GM21360 (cell line): ENCODE results near the gene ISX.

ENCODE experiments used
- ATAC-seq: cut with Tn5 transposase; IDR thresholded peaks from one replicate; pipeline ENCODE4 v1.9.1; 2021; ENCODE audit warnings: mild to moderate bottlenecking, moderate library complexity; ENCODE audit not compliant: unreplicated experiment

The ISX gene

DNA sequence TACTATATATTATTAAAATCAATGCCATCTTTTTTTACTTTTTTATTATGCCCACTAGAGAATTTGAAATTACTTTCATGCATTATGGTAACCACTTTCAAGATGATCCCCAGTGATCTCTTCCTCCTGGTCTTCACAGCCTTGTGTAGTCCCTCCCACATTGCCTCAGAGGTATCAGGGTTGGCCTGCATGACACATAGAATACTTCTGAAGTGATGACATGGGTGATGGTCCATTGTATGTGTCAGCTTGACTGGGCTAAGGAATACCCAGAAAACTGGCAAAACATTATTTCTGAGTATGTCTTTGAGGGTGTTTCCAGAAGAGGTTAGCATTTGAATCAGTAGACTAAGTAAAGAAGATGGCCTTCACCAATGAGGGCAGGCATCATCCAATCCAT, 14.2 kb upstream of the ISX start:
- ATAC-seq = no peak

DNA sequence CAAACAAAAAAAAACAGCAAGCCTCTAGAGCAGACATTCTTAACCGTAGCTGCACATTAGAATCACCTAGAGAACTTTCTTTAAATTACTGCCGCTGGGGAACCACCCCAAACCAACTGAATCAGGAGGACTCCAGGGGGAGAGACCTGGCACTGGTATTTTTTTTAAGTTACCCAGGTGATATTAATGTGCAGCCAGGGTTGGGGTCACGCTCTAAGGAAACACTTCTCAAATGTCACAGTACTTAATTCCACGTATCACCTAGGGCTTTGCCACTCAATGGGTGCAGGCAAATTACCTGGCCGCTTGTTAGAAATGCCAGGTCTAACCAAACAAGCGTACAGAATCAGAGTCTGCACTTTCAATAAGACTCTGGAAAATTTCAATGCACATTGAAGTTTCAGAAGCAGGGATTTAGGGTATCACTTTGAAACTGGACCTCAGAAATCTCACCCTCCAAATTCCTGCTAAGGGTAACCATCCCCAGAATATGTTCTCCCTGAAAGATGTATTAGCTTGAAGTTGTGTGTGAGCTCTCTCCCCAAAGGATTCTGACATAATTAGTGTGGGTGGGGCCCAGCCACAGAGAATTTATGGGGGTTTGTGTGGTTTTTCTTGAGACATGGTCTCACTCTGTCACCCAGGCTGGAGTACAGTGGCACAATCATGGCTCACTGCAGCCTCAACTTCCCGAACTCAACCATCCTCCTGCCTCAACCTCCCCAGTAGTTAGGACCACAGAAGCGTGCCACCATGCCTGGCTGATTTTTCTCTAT, 12.7 kb upstream of the ISX start:
- no peak for ATAC-seq

DNA sequence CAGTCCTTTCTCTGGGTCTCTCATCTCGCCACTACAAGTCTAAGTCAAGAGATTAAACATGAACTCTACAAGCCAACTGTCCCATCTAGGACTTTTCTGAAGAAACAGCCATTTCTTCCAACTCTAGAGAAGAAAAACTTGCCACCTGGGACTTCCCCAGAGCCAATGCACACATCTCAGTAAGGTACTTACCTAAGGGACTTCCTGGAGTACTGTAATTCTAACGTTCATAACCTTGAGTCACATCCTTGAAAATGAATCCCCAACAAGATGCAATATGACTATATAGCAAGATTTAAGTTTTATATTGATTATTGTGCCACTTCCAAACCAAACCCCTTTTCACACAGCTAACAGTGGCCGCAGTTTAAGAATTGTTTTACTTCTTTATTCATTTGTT, 11.9 kb upstream of the ISX start:
- no peak for ATAC-seq

DNA sequence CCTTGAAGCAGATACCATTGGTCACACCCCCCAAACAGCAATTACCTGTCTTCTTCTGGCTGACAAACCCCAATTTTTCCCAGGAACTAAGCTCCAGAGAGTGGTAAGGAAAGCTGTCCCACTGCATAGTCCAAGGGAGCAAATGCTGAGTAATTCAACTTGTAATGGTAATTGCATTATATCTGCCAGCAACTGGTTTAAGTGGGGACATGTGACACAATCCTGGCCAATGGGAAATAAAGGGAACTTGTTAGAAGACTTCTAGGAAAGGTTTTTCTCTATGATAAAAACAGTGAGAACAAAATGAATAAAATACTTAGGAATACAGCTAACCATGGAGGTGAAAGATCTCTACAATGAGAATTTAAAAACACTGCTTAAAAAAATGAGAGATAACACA, 9.5 kb upstream of the ISX start:
- no peak for ATAC-seq

DNA sequence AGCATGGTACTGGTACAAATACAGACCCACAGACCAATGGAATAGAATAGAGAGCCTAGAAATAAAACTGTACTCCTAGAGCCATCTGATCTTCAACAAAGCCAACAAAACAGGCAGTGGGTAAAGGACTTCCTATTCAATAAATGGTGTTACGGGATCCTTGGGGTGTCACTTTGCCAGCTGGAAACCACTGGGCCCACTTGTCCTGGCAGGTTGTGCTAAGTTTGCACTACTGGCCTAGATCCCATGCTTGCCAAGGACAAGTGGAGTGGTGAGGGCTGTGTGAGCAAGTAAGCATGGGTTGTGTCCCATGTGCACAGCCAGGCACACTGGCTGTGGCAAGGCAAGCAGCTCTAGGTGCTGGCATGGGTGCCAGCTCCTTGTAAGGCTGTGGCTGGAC, 8.8 kb upstream of the ISX start:
- no peak for ATAC-seq

DNA sequence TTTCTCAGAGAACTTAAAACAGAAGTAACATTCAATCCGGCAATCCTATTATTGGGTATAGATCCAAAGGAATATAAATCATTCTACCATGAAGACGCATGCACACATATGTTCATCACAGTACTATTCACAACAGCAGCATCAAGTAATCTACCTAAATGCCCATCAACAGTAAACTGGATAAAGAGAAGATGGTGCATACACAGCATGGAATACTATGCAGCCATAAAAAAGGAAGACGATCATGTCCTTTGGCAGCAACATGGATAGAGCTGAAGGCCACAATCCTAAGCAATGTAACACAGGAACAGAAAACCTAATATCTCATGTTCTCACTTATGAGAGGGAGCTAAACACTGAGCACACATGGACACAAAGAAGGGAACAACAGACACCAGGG, 6.3 kb upstream of the ISX start:
- no peak for ATAC-seq

DNA sequence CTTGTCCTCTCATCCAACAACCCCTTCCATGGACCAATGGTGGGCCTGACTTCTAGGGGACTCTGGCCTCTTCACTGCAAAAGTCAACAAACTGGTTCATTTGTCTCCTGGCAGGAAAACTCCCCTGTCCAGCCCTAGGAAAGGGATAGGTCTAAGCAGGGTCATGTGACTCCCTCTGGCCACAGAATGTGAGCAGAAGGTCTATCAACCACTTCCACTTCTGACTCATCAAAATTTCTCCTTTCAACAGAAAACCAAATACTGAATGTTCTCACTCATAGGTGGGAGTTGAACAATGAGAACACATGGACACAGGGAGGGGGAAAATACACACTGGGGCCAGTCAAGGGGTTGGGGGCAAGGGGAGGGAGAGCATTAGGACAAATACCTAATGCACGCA, 1.3 kb upstream of the ISX start:
- ATAC-seq = no peak

DNA sequence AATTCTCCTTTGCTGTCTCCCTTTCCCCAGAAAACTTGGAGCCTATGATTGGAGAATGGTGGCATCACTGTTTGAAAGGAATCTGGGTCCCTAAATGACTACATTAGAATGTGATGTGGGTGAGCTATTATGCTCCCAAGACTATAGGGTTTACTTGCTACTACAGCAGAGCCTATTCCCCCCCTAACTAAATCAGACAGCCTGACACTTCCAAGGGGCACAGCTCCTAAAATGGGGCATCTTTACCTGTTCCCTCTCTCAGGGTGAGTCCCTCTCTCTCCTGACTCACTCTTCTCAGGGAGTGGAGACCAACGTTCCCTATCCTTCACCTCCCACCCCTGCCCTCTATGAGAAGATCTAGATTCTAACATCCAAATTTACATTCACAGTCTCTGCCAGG, 775 bp upstream of the ISX start:
- no peak for ATAC-seq

DNA sequence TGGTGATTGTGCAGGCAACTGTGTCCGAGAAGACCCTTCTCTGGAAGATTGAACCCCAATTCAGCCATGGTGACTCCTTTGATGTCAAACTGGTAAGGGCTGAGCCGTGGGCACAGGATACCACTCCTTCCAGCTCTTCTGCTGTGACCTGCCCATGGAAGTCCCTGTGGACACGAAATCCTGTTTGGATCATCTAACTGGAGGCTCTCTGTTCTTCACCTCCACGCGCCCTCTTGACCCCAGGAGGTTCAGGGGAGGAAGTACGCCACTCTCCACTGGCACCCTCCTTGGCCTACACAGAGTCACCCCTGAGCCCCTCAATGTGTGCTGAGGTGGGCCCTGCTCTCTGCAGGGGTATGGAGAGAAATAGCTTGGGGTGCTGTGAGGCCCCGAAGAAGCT, 810 bp downstream of the ISX start:
- ATAC-seq = no peak

DNA sequence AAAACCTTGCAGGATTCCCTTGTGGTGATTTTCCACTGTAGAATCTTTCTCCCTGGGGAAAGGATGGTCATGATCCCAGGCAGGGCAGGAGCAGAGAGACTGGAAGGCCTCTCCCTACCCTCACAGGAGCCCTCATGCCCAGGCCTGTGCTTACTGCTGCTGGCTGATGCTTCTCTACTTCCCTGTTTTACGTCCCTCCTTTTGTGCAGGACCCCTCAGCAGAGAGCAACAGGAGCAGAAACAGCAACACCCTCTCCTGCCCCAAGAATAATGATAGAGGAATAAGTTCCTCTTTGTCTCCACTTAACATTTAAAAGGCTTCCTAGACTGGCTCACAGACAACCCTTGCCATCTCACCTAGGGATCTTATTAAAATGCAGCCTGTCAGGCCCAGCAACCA, 3.6 kb downstream of the ISX start:
- ATAC-seq = no peak

DNA sequence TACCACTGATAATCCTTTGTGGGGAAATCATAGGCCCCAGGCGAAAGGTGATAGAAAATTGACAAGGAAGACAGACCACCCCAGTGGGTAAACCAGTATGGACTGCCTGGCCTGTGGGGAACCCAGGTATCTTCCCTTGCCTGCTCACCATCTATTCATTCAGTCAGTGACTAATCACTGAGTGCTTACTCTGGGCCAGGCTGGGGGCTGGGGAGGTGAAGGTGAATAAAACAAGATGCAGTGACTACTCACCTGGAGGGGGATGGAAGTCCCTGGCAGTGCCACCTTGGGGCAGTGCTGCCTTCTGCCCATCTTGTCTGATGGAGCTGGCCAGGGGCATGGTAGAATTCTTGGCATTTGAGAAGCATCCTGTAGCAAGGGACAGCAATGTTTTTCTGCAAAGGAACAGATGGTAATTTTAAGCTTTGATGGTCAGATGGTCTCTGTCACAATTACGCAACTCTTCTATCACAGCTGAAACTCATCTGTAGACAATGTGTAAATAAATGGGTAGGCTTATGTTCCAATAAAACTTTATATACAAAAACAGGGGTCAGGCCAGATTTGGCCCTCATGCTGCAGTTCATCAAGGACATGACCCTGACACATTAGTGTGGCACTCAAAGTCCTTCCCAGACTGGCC, 4.6 kb downstream of the ISX start:
- ATAC-seq = no peak

DNA sequence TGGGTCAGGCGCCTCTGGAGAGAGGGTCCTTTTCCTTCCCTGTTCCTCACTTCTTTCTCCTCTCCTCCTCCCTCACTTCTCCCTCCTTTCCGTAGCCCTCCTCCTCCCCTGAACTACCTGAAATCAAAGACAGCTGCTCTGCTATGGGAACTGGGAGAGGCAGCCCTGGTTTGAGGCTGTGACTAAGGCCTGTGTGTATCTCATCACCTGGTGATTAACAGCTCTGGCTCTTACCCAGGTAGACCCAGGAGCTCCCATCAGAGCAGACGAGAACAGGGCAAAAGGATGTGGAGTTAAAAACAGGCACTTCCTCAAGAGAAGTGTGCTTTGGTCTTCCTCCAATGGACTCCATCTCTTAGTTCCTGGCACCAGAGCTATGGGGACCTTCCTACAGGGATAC, 5.8 kb downstream of the ISX start:
- no peak for ATAC-seq

DNA sequence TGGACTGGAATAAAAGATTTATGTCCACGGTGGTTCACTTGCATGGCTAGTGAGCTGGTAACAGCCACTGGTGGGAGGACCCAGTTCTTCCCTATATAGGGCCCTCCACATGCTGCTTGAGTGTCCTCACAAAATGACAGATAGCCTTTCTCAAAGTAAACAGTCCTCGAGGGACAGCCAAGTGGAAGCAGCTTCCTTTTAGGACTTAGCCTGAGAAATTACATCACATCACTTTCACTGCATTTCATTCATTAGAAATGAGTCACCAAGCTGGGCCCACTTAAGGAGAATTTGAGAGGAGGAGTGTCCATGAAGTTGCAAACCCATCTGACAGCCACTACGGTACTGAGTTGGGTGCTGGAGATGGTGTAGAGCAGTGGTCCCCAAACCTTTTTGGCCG, 7.0 kb downstream of the ISX start:
- ATAC-seq = no peak

DNA sequence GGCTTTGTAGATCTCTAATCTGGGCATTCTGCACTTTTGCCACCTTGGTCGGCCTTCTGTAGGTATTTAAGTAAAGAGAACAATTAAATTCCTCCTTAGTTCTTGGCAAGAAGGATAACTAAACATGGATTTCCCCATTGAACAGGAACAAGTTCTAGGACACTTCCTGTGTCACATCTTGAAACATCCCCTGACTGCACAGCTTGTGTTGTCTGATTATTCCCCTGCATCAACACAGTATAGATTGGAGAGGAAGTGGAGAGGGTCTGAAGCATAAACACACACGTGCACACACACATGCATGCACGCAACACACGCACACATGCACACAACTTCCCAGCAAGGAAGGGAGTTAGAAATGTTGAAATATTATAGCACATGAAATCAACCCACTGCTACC, 8.6 kb downstream of the ISX start:
- ATAC-seq = no peak

DNA sequence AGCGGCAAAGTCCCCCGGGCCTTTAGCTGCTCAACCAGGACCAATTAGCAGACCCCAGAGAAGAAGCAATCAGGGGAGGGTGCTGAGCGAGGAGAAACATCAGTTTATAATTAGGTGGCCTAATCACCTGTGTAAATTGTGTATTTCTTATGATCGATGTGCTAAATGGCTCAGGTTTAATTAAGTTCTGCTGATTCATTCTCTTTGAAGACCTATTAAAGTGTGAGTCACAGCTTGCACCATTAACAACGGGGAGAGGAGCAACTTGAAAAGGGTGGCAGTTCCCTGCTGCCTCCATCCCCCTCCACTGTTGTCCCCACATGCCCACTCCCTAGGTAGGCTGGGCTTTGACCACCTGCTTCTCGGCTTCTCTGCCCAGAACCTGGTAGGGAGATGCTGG, 10.7 kb downstream of the ISX start:
- no peak for ATAC-seq

DNA sequence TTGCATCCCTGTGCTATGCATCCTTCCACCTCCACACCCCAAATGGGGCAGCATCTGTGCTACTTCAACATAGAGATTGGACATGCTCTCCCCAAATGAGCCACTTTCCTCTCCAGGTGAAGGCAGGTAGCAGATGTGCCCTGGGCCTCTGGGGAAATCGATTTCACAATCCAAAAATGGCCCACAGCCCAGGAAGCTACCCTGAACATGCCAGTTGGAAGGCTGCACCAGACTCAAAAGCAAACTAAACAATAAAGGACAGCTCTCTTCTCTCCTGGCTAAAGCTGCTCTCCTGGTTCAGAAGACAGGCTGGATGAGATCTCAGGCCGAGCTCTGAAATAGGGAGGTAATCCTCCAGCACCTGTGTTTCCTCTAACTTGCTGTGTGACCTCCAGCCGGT, 19.7 kb downstream of the ISX start:
- no peak for ATAC-seq

DNA sequence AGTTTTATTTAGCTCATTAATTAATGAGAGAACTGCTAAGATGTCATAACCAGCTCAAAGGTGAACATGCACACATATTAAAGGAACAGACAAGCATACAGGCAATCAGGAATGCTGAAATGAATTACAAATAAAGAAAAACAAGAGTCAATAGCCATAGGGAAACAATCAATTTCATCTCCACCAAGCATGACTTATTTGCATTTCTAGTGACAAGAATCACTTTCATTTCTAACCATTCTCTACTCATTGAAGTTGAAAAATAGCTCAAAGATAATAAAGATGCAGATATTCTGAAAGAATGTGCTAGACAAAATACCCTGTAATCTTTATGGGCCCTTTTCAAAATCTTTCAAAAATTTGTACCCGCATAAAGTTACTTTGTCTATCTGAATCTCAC, 23.2 kb downstream of the ISX start:
- ATAC-seq = no peak

DNA sequence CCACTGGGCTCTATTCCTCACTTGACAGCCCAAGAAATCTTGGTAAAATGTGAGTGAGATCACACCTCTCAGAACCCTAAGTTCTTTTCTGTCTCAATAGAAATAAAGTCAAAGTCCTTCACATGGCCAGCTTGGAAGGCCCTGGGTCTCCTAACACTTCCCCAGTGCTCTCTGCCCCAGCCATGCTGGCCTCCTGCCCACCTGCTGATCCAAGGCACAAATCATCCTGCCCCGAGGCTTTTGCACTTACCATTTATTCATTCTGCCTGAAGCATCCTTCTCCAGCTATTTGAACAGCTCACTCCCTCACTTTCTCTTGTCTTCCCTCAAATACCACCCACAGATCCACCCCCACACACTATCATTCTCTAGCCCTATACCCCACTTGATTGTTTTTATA, 26.4 kb downstream of the ISX start:
- ATAC-seq = no peak

DNA sequence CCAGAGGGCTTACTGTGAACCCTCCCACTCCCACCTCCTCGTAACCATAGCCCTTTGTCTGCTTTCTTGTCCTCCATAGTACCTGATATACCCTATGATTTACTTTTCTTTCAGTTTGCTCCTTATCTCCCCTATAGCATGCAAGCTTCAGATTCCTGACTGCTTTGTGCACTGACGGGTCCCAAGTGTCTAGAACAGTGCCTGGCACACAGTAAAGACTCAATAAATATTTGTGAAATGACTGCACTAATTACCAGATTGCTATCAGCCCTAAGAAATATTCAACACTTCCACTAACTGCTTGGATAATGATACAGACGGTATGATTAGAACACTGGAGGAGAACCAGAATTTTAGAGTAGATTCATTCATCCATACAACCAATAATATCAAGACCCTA, 33.0 kb downstream of the ISX start:
- ATAC-seq = no peak

DNA sequence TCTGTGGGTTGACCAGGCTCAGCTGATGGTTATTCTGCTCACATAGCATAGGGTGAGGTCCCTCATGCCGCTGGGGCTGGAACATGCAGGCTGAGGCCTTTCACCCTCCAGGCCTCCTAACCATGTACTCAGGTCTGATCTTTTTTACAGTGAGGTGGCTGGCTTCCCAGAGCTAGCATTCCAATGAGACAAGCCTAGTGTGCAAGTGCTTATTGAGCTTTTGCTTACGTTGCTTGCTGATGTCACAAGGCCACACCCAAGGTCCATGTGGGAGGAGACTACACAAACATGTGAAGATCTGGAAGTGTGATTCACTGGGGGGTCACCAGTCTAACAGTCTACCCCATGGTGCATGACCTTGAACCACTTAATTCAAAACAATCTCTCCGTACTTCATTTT, 33.9 kb downstream of the ISX start:
- ATAC-seq = no peak

DNA sequence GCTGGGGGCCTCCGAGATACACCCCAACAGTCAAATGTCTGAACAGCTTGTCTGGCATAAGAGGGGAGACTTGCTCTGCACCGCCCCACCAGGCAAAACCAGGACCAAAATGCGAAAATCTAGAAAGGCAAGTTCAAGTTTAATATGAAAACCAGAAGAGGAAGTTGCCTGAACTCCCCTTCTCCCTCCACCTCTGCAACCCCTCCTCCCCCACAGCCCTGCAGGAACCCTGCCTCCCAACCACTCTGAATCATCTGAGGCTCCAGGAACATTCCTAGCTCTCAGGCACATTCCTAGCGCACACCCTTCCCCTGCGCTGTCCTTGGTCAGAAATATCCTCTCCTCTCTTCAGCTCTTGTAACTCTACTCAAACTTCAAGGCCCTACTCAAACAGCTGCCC, 36.7 kb downstream of the ISX start:
- no peak for ATAC-seq

DNA sequence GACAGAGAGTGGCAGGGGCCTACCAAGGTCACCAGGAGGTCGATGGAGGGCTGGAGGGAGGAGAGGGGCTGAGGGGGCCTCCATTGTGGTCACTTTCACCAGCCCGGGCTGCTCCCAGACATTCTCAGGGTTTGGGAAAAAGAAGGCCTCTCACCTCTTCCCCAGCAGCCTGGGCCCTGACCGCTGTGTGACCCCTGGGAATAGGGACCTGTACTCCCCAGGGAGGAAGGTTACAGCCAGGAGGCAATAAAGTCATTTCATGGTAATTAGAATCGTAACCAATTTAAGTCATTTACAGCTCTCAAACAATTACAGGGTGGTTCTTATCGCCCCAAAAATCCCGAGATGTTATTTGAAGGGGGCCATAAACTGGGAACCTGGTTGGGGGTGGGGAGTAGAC, 37.8 kb downstream of the ISX start:
- ATAC-seq = no peak

DNA sequence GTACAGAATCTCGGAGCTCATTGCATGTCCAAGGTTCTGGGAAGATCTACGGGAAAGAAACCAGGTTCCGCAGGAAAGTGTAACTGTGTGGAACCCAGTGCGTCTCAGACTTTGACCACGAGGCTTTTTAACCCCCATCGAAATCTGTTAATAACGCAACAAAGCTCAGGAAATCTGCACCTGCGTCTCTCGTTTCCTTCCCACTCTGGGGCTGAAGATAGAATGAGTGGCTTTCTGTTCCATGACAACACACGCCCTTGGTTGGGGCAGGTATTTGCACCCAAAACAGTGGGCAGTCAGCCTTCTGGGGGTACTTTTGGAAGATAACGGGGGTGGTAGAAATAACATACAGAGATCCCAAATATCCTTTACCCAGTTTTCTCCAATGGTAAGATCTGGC, 38.5 kb downstream of the ISX start:
- no peak for ATAC-seq
